Ishikawa (cell line): Measurements from ENCODE around the gene TTC29.

Source experiments
- CEBPB ChIP-seq: IDR thresholded peaks from 2 replicates; pipeline ENCODE4 v1.6.1; 2012
- CREB1 ChIP-seq: IDR thresholded peaks from 2 replicates; pipeline ENCODE4 v1.6.1; 2012; ENCODE audit warnings: low read depth
- EGR1 ChIP-seq: IDR thresholded peaks from 2 replicates; pipeline ENCODE4 v1.6.1; 2012
- EP300 ChIP-seq: IDR thresholded peaks from 2 replicates; pipeline ENCODE4 v1.6.1; 2012; ENCODE audit warnings: borderline replicate concordance
- FOXM1 ChIP-seq: IDR thresholded peaks from 2 replicates; pipeline ENCODE4 v1.6.1; 2012; ENCODE audit warnings: low read depth, borderline replicate concordance
- NFIC ChIP-seq: IDR thresholded peaks from 2 replicates; pipeline ENCODE4 v1.6.1; 2012
- RAD21 ChIP-seq: IDR thresholded peaks from 2 replicates; pipeline ENCODE4 v1.6.1; 2012; ENCODE audit warnings: low read depth
- TAF1 ChIP-seq: IDR thresholded peaks from 2 replicates; pipeline ENCODE4 v1.6.1; 2012; ENCODE audit warnings: low read depth, mild to moderate bottlenecking
- TCF12 ChIP-seq: IDR thresholded peaks from 2 replicates; pipeline ENCODE4 v1.6.1; 2012; ENCODE audit warnings: low read depth
- TEAD4 ChIP-seq: IDR thresholded peaks from 2 replicates; pipeline ENCODE4 v1.6.1; 2012
- YY1 ChIP-seq: IDR thresholded peaks from 2 replicates; pipeline ENCODE4 v1.6.1; 2012; ENCODE audit warnings: low read depth
- ZBTB7A ChIP-seq: IDR thresholded peaks from 2 replicates; pipeline ENCODE4 v1.6.1; 2012; ENCODE audit warnings: low read depth
- TF ChIP-seq, protein P1 (sequence below): IDR thresholded peaks from 2 replicates; pipeline ENCODE4 v1.6.1; 2012; ENCODE audit warnings: low read depth, mild to moderate bottlenecking
- TF ChIP-seq, protein P2 (sequence below): IDR thresholded peaks from 2 replicates; pipeline ENCODE4 v1.6.1; 2012
- TF ChIP-seq, protein P3 (sequence below): IDR thresholded peaks from 2 replicates; pipeline ENCODE4 v1.6.1; 2012

TTC29 gene

DNA sequence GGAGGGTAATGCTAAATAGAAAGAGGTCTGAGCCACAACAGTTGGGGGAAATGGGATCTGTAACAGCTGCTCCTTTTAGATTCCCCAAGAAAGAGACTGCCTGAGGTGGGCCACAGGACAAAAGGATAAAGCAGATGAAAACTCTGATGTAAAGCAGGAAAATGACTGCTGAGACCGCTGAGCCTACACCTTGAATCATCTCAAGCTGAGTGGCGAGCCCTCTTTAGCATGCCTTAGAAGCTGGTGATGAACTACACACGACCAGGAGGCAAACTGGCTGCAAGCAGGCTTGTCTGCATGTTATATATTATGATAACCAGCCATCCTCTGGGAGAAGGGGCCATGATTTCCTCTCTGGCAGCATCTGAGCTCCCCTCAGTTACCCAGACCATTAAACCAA lies 88.4 kb downstream of the TTC29 start:
- no peak for TF ChIP-seq CREB1
- TF ChIP-seq CEBPB: no peak
- TF ChIP-seq YY1: no peak
- no peak for TF ChIP-seq EGR1
- no peak for TF ChIP-seq TCF12
- TF ChIP-seq FOXM1: no peak
- TF ChIP-seq, protein P1, sequence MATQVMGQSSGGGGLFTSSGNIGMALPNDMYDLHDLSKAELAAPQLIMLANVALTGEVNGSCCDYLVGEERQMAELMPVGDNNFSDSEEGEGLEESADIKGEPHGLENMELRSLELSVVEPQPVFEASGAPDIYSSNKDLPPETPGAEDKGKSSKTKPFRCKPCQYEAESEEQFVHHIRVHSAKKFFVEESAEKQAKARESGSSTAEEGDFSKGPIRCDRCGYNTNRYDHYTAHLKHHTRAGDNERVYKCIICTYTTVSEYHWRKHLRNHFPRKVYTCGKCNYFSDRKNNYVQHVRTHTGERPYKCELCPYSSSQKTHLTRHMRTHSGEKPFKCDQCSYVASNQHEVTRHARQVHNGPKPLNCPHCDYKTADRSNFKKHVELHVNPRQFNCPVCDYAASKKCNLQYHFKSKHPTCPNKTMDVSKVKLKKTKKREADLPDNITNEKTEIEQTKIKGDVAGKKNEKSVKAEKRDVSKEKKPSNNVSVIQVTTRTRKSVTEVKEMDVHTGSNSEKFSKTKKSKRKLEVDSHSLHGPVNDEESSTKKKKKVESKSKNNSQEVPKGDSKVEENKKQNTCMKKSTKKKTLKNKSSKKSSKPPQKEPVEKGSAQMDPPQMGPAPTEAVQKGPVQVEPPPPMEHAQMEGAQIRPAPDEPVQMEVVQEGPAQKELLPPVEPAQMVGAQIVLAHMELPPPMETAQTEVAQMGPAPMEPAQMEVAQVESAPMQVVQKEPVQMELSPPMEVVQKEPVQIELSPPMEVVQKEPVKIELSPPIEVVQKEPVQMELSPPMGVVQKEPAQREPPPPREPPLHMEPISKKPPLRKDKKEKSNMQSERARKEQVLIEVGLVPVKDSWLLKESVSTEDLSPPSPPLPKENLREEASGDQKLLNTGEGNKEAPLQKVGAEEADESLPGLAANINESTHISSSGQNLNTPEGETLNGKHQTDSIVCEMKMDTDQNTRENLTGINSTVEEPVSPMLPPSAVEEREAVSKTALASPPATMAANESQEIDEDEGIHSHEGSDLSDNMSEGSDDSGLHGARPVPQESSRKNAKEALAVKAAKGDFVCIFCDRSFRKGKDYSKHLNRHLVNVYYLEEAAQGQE: no peak
- no peak for TF ChIP-seq TEAD4
- no peak for TF ChIP-seq EP300
- TF ChIP-seq, protein P2, sequence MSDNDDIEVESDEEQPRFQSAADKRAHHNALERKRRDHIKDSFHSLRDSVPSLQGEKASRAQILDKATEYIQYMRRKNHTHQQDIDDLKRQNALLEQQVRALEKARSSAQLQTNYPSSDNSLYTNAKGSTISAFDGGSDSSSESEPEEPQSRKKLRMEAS: no peak
- TF ChIP-seq ZBTB7A: no peak
- TF ChIP-seq TAF1: no peak
- TF ChIP-seq, protein P3, sequence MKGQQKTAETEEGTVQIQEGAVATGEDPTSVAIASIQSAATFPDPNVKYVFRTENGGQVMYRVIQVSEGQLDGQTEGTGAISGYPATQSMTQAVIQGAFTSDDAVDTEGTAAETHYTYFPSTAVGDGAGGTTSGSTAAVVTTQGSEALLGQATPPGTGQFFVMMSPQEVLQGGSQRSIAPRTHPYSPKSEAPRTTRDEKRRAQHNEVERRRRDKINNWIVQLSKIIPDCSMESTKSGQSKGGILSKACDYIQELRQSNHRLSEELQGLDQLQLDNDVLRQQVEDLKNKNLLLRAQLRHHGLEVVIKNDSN: no peak
- no peak for TF ChIP-seq RAD21
- TF ChIP-seq NFIC: no peak

DNA sequence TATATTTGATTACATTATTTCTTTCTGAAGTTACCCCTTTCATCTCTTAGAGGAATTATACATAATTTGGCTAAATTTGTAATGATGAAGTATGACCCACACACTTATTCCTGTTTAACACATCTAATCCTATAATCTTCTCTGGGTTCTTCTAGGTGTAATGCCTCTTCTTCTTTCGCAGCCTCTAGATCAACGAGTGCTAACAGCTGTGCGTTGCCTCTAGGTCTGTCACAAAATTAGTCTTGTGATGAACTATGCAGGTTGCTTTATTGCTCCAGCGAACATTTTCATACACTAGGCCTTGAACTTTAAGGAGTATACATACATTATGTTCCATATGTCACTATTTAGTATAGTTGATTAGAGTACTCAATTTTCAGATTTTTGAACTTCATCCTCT lies 89.9 kb downstream of the TTC29 start:
- TF ChIP-seq RAD21 (no peak), EGR1 (no peak), NFIC (no peak), TEAD4 (no peak), TAF1 (no peak), TCF12 (no peak), CEBPB (no peak), CREB1 (no peak), ZBTB7A (no peak)
- TF ChIP-seq, protein P3: no peak
- TF ChIP-seq, protein P2: no peak

DNA sequence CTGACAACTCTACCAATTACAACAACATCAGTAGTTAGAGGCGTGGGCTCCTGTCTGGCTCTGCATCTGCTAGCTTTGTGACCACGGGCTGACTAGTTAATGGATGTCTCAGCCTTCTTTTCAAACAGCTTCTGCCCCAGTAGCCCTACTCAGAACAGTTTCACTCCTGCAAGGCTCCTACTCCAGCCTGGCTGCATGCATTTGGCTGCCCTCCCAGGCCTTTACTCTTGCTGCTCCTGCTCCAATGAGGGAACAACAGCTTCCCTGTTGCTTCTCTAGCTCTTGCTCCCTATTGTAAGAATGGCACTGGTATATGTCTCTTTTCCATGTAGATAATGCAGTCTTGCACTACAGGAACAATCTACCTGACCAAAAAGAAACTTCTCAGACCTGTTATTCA lies 93.3 kb downstream of the TTC29 start:
- TF ChIP-seq RAD21 (no peak), TCF12 (no peak), YY1 (no peak), CREB1 (no peak), CEBPB (no peak)
- TF ChIP-seq, protein P1: no peak

DNA sequence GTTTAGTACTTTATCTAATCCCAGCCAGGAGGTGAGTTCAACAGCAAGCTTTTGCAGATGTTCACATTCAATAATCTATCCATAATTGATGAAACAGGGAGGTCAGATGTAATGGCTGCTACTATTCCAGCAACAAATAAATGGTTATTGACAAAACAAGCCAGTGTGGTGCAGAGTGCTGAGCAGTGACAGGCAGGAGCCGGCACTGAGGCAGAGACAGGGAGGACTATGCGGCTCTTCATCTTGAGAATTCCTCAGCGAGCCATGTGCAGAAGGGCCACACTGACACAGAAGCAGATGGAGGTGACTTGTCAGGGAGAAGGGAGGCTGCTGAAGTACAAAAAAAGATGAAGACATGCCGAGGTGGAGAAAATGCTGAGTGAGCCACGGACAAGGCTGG lies 98.3 kb downstream of the TTC29 start:
- TF ChIP-seq TAF1 (no peak), CEBPB (no peak), TCF12 (no peak), NFIC (no peak), ZBTB7A (no peak), EP300 (no peak), YY1 (no peak), EGR1 (no peak), FOXM1 (no peak), TEAD4 (no peak), CREB1 (no peak)
- TF ChIP-seq, protein P2: no peak
- TF ChIP-seq, protein P3: no peak

DNA sequence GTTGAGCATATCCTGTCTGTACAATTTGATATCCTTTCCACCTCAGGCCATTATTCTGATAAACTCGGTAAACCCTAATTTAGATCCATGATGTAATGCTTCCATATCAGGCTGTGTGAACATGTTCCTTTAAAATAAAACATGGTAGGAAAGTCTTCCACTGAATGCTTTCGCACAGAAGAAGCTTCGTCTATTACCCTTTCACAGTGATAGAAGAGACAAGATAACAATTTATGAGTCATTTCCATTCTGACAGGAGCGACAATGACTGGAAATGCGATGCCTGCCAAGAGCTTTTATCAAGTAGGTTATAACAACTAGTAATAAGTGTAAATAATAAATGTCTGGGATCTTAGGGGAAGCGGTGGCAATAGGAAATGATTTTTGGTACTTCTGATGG lies 98.8 kb downstream of the TTC29 start:
- TF ChIP-seq YY1: no peak
- TF ChIP-seq, protein P2: no peak
- TF ChIP-seq FOXM1: no peak
- TF ChIP-seq, protein P3: no peak
- TF ChIP-seq CEBPB: no peak
- TF ChIP-seq RAD21: no peak
- TF ChIP-seq TEAD4: no peak
